Jurkat, Clone E6-1 (cell line): Measurements from ENCODE around the gene FNTB.

Experiments used
- DNase-seq: peaks from one replicate; pipeline ENCODE4 v3.0.0-alpha.2; 2011; ENCODE audit warnings: low read depth, low spot score
- H3K4me3 ChIP-seq: 2 replicates; pipeline ENCODE4 v1.5.1; 2011; ENCODE audit warnings: mild to moderate bottlenecking, low read length, control low read depth, moderate library complexity

FNTB gene

DNA sequence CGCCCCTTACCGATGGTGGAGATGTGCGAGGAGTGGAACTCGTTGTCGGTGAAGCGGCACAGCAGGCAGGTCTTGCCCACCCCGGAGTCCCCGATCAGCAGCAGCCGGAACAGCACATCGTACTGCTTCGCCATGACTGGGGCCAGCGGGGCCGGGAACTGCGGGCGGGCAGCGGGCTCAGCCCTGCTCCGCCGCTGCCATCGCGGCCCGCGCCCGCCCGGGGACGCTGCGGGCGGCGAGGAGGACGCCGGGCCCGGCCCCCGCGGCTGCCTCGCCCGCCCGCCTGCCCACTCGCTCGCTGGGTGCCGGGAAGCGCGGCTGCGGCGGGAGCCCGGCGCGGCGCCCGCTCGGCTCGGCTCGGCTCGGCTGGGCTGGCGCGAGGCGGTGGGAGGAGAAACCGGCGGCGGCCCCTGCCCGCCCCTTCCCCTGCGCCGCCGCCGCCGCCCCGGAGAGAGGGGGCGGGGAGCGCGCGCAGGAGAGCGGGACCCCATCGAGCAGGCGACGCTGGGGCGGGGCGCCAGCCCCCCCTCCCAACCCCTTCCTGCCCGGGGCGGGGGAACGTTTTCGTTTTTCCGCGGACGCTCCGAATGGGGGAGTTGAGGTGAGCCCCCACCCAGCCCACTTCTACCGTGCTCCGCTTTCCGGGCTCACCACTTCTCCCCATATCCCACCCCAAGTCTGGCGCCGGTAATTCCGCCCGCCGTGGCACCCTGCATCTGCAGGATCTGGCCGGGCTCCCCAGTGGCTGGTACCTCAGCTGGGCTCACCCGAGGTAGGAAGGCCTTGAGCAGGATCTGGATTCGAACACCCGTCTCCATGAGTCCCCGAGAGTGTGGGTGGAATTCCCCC, 14.5 kb upstream of the FNTB start, which contains the start of gene RAB15:
Gene RAB15 (minus strand): TSS at position 394 of the 849 bp plus-strand sequence. CDS start 260 bp downstream, at position 134.
- DNase-seq = no peak
- H3K4me3 ChIP-seq = peak within 1 kb of the TSS; percentile 69

DNA sequence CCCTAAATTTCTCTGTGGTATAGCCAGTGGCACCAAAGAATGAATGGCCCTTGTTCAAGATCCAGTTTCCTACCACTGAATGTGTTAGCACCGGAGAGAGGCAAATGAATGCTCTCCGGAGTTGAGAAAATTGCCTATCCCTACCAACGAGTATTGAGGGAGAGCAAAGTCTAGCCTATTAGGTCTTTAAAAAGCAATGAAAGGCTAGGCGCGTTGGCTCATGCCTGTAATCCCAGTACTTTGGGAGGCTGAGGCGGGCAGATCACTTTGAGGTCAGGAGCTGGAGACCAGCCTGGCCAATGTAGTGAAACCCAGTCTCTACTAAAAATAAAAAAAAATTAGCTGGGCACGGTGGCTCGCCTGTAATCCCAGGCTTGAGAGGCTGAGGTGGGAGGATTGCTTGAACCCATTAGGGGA, 13.7 kb upstream of the FNTB start:
- DNase-seq = no peak
- peak overlapping the region; percentile 69 for H3K4me3 ChIP-seq

DNA sequence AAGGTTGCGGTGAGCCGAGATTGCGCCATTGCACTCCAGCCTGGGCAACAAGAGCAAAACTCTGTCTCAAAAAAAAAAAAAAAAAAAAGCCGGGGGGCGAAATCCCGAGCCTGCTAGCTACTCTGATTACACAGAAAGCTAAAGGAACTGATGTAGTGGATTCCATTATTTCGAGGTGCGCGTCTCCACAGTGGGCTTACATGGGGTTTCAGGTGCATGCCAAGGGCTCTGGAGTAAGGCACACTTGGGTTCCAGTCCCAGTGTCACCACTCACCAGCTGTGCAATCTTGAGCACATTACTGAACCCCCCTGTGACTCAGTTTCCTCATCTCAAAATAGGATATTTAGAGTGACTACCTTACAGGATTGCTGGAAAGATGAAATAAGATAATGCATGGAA, 12.9 kb upstream of the FNTB start:
- no peak for DNase-seq
- no peak overlapping the region for H3K4me3 ChIP-seq

DNA sequence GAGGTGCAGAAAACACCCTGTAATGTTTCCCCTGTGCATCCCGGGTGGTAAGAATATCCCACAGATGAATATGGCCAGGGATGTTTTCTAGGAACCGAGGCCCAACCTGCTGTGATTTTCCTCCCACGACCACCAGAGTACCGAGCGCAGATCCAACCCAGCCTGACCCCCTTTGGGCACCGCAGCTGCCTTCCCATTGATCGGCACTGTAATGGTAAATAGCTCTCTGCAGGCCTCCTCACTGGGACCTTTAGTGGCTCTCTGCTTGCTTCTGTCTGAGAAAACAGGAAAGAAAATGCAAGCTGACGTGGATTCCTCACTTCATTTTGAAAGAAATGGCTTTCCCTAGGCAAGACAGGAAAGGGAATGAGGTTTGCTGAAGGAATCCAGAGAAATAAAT, 12.1 kb upstream of the FNTB start:
- no peak overlapping the region for H3K4me3 ChIP-seq
- no peak for DNase-seq

DNA sequence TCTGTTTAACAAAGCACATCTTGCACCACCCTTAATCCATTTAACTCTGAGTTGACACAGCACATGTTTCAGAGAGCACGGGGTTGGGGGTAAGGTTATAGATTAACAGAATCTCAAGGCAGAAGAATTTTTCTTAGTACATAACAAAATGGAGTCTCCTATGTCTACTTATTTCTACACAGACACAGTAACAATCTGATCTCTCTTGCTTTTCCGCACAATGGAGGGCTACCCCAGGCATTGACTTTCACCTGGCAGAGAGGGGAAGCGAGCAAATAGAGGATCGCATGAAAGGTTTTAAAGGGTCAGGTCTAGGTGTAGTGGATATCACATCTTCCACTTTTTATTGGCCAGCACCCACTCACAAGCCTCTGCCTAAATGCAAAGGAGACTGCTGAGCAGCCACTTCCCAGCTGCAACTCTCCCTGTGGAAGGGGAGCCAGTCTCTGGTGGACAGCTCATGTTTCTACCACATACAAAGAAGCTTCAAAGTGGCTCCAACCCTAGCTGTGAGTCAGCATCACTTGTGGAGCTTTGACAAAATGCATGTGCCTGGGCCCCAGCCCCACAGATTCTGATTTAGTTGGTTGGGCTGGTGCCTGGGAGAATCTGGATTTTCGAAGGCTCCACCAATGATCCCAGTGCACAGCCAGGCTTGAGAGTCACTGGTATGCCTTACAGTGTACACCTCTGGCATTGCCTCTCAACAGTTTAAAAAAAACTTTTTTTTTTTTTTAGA, 7.2 kb upstream of the FNTB start:
- DNase-seq = no peak
- no peak overlapping the region for H3K4me3 ChIP-seq

DNA sequence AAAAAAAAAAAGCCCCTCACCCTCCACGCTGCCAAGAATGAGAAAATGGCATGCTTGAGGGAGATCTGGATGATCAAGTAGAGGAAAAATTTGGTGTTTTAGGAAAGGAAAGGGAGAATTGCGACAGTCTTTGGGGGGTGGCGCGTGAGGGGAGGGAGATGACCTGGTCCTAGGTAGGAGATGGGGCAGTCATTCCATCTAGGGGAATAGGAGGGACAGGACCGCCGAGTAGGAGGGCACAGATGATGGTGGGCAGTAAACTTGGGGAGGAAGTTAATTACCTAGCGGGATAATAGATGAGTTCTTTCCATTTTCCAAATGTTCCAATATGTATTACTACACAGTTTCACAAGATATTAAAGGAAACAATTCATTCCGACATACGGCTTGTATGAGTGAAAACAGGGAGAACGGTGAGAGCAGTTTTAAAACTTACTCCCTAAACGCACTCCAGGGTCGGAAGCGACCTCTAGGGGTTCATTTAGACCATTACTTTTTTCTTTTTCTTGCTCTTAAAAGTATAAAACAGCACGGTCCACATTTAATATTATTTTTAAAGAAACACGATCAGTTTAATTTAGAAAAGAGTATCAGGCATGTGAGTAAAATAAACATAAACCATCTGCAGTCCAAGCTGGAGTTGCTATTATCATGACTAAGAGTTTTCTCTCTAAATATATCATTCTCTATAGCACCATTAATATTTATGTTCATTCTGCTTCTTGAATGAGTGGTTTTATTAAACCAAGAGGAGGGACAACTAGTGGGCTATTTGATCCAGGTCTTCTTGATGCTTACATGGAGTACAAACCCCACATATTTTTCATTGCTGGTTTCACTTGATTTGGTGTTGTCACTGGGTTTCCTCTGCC, 3.0 kb upstream of the FNTB start:
- DNase-seq = peak; percentile 63
- peak overlapping the region; percentile 25 for H3K4me3 ChIP-seq

DNA sequence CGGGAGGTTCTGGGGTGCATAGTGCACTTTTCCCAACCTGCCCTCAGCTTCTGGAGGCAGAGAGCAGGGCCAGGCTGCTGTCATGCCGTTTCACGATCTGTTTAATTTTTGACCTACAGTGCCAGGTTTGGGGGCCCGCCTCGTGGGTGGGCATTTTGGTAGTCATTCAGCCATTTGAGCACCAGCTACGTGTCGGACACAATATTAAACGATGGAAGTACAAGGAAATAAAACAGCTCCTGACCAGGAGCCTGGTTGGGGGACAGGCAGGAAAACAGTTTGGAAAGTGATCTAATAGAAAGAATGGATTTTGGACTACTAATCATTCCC, 708 bp downstream of the FNTB start:
- no peak for DNase-seq
- H3K4me3 ChIP-seq = peak overlapping the region; percentile 93

DNA sequence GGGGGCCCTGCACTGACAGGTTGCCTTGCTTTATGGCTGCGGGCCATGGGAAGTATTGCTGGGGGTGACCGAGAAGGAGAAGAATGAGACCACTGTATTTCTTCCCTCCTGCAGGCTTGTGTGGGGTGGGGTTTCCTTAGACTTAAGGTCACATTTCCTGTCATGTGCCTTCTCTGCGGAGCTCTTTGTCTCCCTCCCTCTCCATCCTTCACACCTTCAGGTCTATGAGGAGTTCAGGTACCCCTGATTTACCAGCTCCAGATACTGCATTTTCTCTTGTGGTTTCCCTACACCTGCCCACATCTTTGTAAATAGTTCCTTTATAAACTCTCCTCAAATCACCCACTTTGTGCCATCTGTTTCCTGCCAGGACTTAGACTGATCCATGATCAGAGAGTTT, 3.6 kb downstream of the FNTB start:
- peak overlapping the region; percentile 26 for H3K4me3 ChIP-seq
- peak; percentile 96 for DNase-seq

DNA sequence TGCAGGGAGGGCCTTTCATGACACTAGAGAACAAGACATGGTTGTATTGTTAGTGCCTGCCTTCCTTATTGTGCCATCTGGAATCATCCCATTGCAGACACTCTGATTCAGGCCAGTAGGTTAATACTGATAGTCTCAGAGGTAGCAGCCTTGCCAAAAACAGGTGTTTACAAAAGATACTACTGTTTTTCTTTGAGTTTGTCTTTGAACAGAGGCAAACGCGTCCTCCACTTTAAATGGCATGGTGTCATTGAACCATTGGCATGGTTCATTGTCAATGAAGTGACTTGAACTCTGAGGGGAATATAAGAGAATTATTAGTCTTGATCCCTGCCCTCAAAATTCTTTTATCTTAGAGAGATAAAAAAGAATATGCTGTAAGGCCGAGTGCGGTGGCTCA, 4.2 kb downstream of the FNTB start:
- no peak for DNase-seq
- no peak overlapping the region for H3K4me3 ChIP-seq

DNA sequence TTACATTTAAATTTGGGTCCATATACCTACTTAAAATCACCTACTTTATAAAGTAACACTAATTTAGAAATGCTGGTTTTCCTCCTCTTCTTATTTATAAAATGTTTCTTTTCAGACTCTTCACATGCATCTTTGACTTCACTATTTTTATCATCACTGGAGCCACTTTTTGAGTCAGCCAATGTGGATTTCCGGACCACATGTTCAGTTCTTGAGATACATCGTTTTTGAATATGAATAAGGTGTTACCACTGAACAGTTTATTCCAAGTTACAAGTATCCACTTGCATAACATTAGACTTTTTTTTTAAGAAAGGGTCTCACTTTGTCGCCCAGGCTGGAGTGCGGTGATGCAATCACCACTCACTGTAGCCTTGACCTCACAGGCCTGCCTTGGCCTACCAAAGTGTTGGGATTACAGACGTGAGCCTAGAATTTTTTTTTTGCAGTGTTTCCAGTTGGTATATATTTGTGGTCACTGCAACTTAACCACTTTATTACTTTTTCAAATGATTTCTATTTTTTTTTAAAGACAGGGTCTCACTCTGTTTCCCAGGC, 5.7 kb downstream of the FNTB start:
- DNase-seq = no peak
- H3K4me3 ChIP-seq = no peak overlapping the region

DNA sequence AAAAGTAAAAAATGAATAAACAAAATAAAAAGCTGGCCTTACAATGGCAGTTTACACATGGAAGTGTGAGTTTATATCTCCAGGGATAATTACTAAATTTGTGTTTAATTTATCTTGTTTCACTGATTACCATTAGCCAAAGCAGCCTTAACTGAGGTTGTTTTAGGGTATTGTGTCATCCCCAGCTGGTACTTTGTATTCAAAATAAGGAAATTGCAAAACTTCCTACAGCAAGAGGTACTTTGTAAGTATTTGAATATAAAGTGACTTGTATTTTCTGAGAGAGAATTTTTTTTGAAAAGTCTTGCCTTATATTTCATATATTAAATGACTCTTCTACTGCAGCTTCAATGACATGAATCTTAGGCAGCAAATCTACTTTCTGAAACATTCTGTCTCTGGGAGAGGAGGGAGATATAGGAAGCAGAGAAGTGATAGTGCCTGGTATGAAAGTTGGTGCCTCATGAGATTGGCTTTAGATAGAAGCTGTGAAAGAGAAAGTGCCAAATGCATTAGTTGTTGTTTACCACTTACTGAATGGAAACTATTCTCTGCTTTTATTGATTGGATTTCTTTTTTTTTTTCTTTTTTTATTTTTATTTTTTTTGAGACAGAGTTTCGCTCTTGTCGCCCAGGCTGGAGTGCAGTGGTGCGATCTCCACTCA, 6.7 kb downstream of the FNTB start:
- DNase-seq = no peak
- H3K4me3 ChIP-seq = no peak overlapping the region

DNA sequence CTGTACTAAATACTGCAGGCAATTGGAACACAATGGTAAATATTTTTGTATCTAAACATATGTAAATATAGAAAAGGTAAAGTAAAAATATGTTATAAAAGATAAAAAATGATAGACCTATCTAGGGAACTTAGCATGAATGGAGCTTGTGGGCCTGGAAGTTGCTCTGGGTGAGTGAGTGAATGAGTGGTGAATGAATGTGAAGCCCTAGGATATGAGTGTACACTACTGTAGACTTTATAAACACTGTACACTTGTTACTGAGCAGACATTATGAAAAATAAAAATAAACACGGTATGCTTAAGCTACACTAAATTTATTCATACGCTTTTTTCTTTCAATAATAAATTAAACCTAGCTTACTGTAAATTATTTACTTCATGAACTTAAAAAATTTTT, 7.8 kb downstream of the FNTB start:
- no peak for DNase-seq
- no peak overlapping the region for H3K4me3 ChIP-seq

DNA sequence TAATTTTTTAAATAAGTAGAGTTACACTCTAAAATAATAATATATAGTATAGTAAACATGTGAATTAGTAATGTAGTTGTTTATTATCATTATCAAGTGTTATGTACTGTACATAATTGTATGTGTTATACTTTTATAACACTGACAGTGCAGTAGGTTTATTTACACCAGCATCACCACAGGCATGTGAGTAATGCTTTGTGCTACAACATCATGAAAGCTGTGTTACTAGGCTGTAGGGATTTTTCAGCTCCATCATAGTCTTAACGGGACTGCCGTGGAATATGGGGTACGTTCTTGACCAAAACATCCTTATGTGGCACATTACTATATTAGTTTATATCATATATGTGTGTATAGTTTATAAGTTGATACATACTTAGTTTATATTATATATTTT, 8.6 kb downstream of the FNTB start:
- DNase-seq = no peak
- H3K4me3 ChIP-seq = no peak overlapping the region

DNA sequence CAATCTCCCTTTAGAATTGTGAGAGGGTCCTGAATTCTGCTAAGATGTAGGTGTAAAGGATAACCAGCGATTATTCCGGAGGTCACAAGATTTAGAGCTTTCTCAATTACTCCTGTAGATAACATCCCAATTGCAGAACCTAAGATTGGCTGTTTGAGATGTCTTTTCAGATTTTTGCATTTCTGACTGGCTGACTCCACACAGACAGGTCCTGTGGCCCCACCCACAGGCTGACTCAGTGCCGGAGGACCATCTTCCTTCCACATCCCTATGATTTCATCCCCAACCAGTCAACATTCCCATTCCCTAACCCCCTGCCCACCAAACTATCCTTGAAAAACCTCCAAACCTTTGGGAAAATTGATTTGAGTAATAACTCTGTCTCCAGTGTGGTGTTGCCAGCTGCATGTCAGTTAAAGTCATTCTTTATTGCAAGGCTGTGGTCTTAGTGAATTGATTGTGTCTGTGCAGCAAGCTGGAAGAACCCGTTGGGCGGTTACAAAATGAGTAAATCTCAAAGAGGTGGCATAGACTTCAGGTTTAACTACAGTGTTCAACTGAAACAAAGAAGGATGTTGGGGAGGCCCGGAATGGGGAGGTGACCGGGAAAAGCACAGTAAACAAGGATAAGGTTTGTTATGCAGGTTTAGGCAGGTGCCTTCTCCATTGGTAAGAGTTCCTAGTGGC, 10.6 kb downstream of the FNTB start:
- no peak for DNase-seq
- H3K4me3 ChIP-seq = no peak overlapping the region

DNA sequence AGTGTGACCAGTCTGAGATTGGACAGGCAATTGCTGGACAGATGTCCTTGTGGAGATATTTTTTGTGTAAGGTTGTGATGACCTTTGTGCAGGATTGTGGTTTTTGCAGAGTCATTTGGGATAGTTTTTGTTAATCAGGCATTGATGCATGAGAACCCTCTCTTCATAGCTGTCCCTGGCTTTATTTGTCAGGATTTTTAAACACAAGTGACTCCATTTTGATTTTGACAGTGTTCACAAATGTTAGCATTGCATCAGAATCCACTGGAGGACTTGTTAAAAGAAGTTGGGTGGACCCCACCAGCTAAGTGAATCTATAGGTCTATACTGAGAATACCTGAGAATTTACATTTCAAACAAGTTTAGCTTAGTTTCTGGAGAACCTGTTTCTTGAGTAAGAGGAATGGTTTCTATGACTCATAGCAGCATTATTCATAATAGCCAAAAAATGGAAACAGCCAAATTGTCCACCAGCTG, 11.8 kb downstream of the FNTB start:
- DNase-seq = no peak
- H3K4me3 ChIP-seq = no peak overlapping the region

DNA sequence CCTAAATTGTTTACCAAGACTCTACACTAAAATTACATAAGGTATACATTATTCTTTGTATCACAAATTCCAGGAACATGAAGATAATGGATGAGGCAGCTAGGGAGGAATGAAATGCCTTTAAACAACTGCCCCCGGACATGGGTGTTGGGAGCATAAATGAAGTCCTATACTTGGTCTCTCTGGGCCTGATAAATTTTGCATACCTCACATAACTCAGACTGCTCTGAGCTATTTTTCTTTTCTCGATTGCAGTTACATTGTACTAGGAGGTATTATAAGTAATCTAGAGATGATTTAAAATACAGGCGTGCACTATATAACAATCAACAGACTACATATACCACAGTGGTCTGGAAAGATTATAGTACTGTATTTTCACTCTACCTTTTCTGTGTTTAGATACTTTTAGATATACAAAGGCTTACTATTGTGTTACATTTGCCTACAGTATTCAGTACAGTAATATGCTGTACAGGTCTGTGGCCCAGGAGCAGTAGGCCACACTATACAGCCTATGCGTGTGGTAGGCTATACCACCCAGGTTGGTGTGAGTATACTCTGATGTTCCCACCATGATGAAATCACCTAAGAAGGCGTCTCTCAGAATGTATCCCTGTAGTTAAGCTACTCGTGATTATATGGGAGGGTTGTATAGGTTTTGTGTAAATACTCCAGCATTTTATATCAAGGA, 14.3 kb downstream of the FNTB start:
- no peak overlapping the region for H3K4me3 ChIP-seq
- no peak for DNase-seq

DNA sequence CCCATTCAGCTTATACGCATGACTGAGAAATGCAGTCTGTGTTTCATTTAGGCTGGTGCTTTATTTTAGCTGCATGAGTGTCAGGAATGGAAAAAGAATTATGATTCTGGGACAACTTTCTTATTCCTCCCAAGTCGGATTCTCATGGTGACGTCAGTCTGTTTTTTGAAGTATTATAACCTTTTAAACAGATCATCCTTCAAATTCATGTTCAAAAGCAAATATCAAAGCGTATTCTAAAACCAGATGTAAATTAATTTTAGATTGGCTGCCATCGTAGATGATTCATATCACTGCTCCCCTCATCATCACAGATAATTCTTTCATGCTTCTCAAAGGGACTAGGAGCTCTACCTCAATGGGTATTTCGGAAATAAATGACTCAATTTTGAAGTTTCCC, 15.0 kb downstream of the FNTB start:
- H3K4me3 ChIP-seq = no peak overlapping the region
- DNase-seq = no peak
